Measurements from ENCODE around the gene AGMO. TPM values are rescaled to one million over a fixed set of nuclear protein-coding genes. Genes with fewer than 3 reads are reported as not detected.

AGMO gene
- total RNA-seq (ENCODE audit: unreplicated experiment): not detected
- long read RNA-seq: 0 reads

DNA sequence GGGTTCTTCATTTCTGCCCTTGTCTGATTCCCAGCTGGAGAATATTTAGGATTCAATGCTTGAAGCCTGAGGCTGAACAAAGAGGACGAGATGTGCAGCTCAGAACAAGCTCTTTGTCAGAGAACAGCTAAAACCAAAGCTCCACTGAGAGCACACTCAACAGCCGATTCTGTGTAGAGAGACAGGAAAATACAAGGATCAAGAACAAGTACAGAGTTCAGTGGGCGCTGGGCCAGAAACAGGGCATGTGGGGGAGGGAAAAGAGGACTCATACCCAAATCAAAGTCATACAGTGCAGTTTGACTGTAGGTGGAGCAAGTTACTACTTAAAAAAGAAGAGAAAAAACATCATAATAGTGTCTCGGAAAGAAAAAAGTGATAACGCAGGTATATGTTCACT is at the start of gene AGMO:
Gene AGMO (minus strand): TSS at position 181 of the 400 bp plus-strand sequence.
- Mint-ChIP-seq H3K4me3 (ENCODE audit: unreplicated experiment) (no peak within 1 kb of the TSS), H3K27ac (ENCODE audit: unreplicated experiment) (no peak within 1 kb of the TSS), H3K9me3 (ENCODE audit: unreplicated experiment) (no peaks in the 10 kb centered on the region), H3K4me1 (ENCODE audit: unreplicated experiment) (no peaks in the 10 kb centered on the region), H3K36me3 (ENCODE audit: low read depth, unreplicated experiment) (no peaks in the 10 kb centered on the region), H3K27me3 (ENCODE audit: unreplicated experiment) (peaks cover 2% of the 10 kb centered on the region)
- no peak for DNase-seq (ENCODE audit: low spot score)
- TF ChIP-seq, protein P1, sequence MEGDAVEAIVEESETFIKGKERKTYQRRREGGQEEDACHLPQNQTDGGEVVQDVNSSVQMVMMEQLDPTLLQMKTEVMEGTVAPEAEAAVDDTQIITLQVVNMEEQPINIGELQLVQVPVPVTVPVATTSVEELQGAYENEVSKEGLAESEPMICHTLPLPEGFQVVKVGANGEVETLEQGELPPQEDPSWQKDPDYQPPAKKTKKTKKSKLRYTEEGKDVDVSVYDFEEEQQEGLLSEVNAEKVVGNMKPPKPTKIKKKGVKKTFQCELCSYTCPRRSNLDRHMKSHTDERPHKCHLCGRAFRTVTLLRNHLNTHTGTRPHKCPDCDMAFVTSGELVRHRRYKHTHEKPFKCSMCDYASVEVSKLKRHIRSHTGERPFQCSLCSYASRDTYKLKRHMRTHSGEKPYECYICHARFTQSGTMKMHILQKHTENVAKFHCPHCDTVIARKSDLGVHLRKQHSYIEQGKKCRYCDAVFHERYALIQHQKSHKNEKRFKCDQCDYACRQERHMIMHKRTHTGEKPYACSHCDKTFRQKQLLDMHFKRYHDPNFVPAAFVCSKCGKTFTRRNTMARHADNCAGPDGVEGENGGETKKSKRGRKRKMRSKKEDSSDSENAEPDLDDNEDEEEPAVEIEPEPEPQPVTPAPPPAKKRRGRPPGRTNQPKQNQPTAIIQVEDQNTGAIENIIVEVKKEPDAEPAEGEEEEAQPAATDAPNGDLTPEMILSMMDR (IDR thresholded peaks at IDR 0.05; ENCODE audit: unreplicated experiment): no peak

- Mint-ChIP-seq H3K4me3 (ENCODE audit: unreplicated experiment) (no peak overlapping the region), H3K9me3 (ENCODE audit: unreplicated experiment) (no peaks in the 10 kb centered on the region), H3K4me1 (ENCODE audit: unreplicated experiment) (no peaks in the 10 kb centered on the region), H3K27me3 (ENCODE audit: unreplicated experiment) (no peaks in the 10 kb centered on the region), H3K27ac (ENCODE audit: unreplicated experiment) (no peak overlapping the region), H3K36me3 (ENCODE audit: low read depth, unreplicated experiment) (no peaks in the 10 kb centered on the region)
- DNase-seq (ENCODE audit: low spot score): no peak
- TF ChIP-seq, protein P1 (IDR thresholded peaks at IDR 0.05; ENCODE audit: unreplicated experiment): no peak
These were observed 48.7 kb upstream of the AGMO start for GRCh38 chr7:15610503-15610902.

DNA sequence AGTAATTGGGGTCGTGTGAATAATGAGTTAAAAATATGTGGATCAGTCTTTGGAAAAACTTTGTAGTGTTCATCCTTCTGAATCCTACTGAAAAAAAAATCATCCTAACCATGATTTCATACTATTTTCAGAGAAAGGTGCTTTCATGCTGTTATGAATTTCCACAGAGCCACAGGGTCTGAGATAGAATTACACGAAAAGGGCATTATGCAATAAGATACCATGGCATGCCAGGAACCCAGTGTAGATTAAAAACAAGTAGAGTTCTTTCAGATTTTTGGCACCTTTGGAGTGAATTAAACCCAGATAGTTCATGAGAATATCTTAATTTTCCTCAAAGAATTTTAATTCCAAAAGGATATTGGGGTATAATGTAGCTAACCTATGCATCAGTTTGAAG is 47.5 kb upstream of the AGMO start:
- no peak overlapping the region for H3K4me3 Mint-ChIP-seq (ENCODE audit: unreplicated experiment)
- TF ChIP-seq, protein P1 (IDR thresholded peaks at IDR 0.05; ENCODE audit: unreplicated experiment): no peak
- H3K36me3 Mint-ChIP-seq (ENCODE audit: low read depth, unreplicated experiment): no peaks in the 10 kb centered on the region
- H3K27ac Mint-ChIP-seq (ENCODE audit: unreplicated experiment): no peak overlapping the region
- H3K27me3 Mint-ChIP-seq (ENCODE audit: unreplicated experiment): no peaks in the 10 kb centered on the region
- DNase-seq (ENCODE audit: low spot score): no peak
- H3K4me1 Mint-ChIP-seq (ENCODE audit: unreplicated experiment): no peaks in the 10 kb centered on the region
- no peaks in the 10 kb centered on the region for H3K9me3 Mint-ChIP-seq (ENCODE audit: unreplicated experiment)

GRCh38 chr7:15607529-15608210 is 45.9 kb upstream of the AGMO start:
- TF ChIP-seq, protein P1 (IDR thresholded peaks at IDR 0.05; ENCODE audit: unreplicated experiment): no peak
- no peak for DNase-seq (ENCODE audit: low spot score)
- H3K27me3 Mint-ChIP-seq (ENCODE audit: unreplicated experiment): no peaks in the 10 kb centered on the region
- H3K4me3 Mint-ChIP-seq (ENCODE audit: unreplicated experiment): no peak overlapping the region
- no peaks in the 10 kb centered on the region for H3K4me1 Mint-ChIP-seq (ENCODE audit: unreplicated experiment)
- no peaks in the 10 kb centered on the region for H3K9me3 Mint-ChIP-seq (ENCODE audit: unreplicated experiment)
- no peak overlapping the region for H3K27ac Mint-ChIP-seq (ENCODE audit: unreplicated experiment)
- no peaks in the 10 kb centered on the region for H3K36me3 Mint-ChIP-seq (ENCODE audit: low read depth, unreplicated experiment)

DNA sequence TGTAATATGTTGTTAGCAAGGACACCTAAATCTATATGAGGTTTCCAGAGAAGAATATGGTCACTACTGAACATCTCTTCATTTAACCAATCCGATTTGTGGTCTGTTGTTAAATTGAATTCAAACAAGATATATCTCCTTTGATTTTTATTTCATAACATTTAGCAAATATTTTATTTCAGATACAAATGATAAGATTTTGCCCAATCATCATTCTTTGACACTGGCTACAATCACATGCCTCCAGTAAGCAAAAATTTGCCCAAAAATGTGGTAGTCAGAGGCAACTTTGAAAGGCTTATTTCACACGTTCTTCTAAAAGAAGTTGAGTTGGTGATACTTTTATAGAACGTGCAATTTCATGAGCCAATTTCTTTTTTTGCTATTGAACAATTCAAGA is 44.7 kb upstream of the AGMO start:
- H3K27me3 Mint-ChIP-seq (ENCODE audit: unreplicated experiment): no peaks in the 10 kb centered on the region
- H3K9me3 Mint-ChIP-seq (ENCODE audit: unreplicated experiment): no peaks in the 10 kb centered on the region
- no peaks in the 10 kb centered on the region for H3K4me1 Mint-ChIP-seq (ENCODE audit: unreplicated experiment)
- H3K36me3 Mint-ChIP-seq (ENCODE audit: low read depth, unreplicated experiment): no peaks in the 10 kb centered on the region
- H3K27ac Mint-ChIP-seq (ENCODE audit: unreplicated experiment): no peak overlapping the region
- DNase-seq (ENCODE audit: low spot score): no peak
- no peak overlapping the region for H3K4me3 Mint-ChIP-seq (ENCODE audit: unreplicated experiment)
- TF ChIP-seq, protein P1 (IDR thresholded peaks at IDR 0.05; ENCODE audit: unreplicated experiment): no peak
